ENCODE data around the gene NPPB. TPM values are rescaled to one million over a fixed set of nuclear protein-coding genes. Genes with fewer than 3 reads are reported as not detected.

The NPPB gene
- total and polyA plus RNA-seq, 2 of the 8 experiments (the other 6 are each of a cell fraction or from before 2014, with no cell fraction given) = 0.36 to 0.91 TPM

GRCh38 chr1:11879311-11880180 lies 20.8 kb upstream of the NPPB start:
- WGBS, 2 experiments (ENCODE audit: extremely low coverage in 1 of 2, insufficient coverage in 1 of 2, insufficient read length in 1 of 2, insufficient replicate concordance in 2 of 2, low coverage in 1 of 2, low lambda C conversion rate in 2 of 2, missing lambda C conversion rate in 1 of 2) = 96% methylated on average over 28 of the region's 28 CpGs; no CpG with 5 or more reads in 1 of the 2 experiments
- no peak overlapping the region for H3K14ac ChIP-seq (ENCODE audit: insufficient read length)
- H3K23me2 ChIP-seq (ENCODE audit: low read depth, low read length) = no peaks in the 10 kb centered on the region
- H3K27ac ChIP-seq (ENCODE audit: low read depth, low read length) = no peak overlapping the region
- no peaks in the 10 kb centered on the region for H3K79me1 ChIP-seq (ENCODE audit: low read depth, low read length)
- DNase-seq (ENCODE audit: low read depth in 1 of 2, low spot score in 2 of 2) (no peak), FAIRE-seq (no peak)
- H2BK12ac ChIP-seq (ENCODE audit: low read depth, low read length) = 0 out of 2 replicates have a peak overlapping the region, but pooled peaks have one; percentile 29
- 0 out of 2 replicates have a peak overlapping the region, but pooled peaks have one; percentile 16 for H2BK5ac ChIP-seq (ENCODE audit: low read depth, low read length)
- peak overlapping the region; percentile 72; the same call in 1 of the 2 replicates for H2BK15ac ChIP-seq (ENCODE audit: low read length)
- H4K91ac ChIP-seq (replicated peaks; ENCODE audit: insufficient read length, low read length) = no peak overlapping the region
- no peak overlapping the region for H2AFZ ChIP-seq (ENCODE audit: low read length)
- H3K9ac ChIP-seq (replicated peaks in 1 of 4; ENCODE audit: extremely low read depth in 1 of 4, low read depth in 3 of 4, low read length in 3 of 4) = no peak overlapping the region
- H3K56ac ChIP-seq (replicated peaks; ENCODE audit: insufficient read length, low read depth, low read length) = no peak overlapping the region
- no peaks in the 10 kb centered on the region for H3K27me3 ChIP-seq (replicated peaks in 1 of 4; ENCODE audit: control insufficient read depth in 3 of 4, extremely low read depth in 1 of 4, insufficient read depth in 3 of 4, low read length in 3 of 4)
- no peak overlapping the region for H3K4me2 ChIP-seq (ENCODE audit: insufficient read depth in 1 of 2, low read depth in 2 of 2, low read length in 2 of 2)
- no peaks in the 10 kb centered on the region for H3K36me3 ChIP-seq (ENCODE audit: control insufficient read depth in 2 of 4, insufficient read depth in 4 of 4, low read length in 3 of 4)
- peaks cover 0 to 2% of the 10 kb centered on the region in 2 experiments; a peak in 2 of 4 replicates for H3K9me3 ChIP-seq (ENCODE audit: insufficient read depth in 2 of 2, low read depth in 1 of 2, low read length in 1 of 2)
- H3K79me2 ChIP-seq (ENCODE audit: control insufficient read depth in 1 of 2, insufficient read depth in 2 of 2, low read length in 2 of 2) = no peaks in the 10 kb centered on the region
- H2BK120ac ChIP-seq (replicated peaks; ENCODE audit: low read depth, low read length) = no peak overlapping the region
- H3K4ac ChIP-seq (replicated peaks; ENCODE audit: insufficient read length, low read depth, low read length) = no peak overlapping the region
- peak overlapping the region; percentile 82; the same call in 1 of the 2 replicates for H2AK5ac ChIP-seq (ENCODE audit: low read depth, low read length)
- H4K8ac ChIP-seq (ENCODE audit: extremely low read depth, insufficient read depth, low read length) = peak overlapping the region; percentile 14; the same call in 1 of the 2 replicates
- H2BK20ac ChIP-seq (ENCODE audit: low read length) = no peak overlapping the region
- ChIA-PET POLR2A (ENCODE audit: partially characterized antibody) (interaction anchor here (0.9 to 9.5 kb wide), 3 partner anchors 24 to 125 kb away, joined by 3 to 109 read pairs (median 4); no protein-coding TSS in a partner anchor), CTCF (ENCODE audit: partially characterized antibody) (interaction anchor here (1.0 to 6.2 kb wide), 12 partner anchors 8 to 40 kb away, joined by 3 to 46 read pairs (median 6); partner anchors contain the start of genes NPPA and NPPB)
- peaks cover 0 to 10% (median 7%) of the 10 kb centered on the region in 4 experiments; a peak in 6 of 7 replicates for H3K4me1 ChIP-seq (replicated peaks in 1 of 4; ENCODE audit: control insufficient read depth in 3 of 4, insufficient read depth in 4 of 4, low read length in 3 of 4)
- no peak overlapping the region for H3K18ac ChIP-seq (ENCODE audit: extremely low read depth, low read length)
- no peak overlapping the region for H4K5ac ChIP-seq (ENCODE audit: insufficient read length, low read depth, low read length)
- H3K4me3 ChIP-seq (ENCODE audit: extremely low read depth in 1 of 4, insufficient read depth in 2 of 4, low read depth in 3 of 4, low read length in 4 of 4) = no peak overlapping the region
- no peak overlapping the region for H3K23ac ChIP-seq (ENCODE audit: insufficient read length)
- TF ChIP-seq CTCF (IDR thresholded peaks at IDR 0.05; ENCODE audit: control extremely low read depth in 1 of 3, insufficient read depth in 1 of 3, low read depth in 1 of 3, low read length in 3 of 3) = no peak
- no peak for TF ChIP-seq EP300 (IDR thresholded peaks at IDR 0.05; ENCODE audit: borderline replicate concordance in 1 of 2, low read depth in 2 of 2, low read length in 2 of 2)
- no peak for TF ChIP-seq CHD1 (IDR thresholded peaks at IDR 0.05; ENCODE audit: low read depth, low read length)
- no peak for TF ChIP-seq SIN3A (conservative IDR thresholded peaks at IDR 0.05 in 1 of 2, IDR thresholded peaks at IDR 0.05 in 1 of 2; ENCODE audit: low read depth in 1 of 2, low read length in 2 of 2)
- no peak for TF ChIP-seq TAF7 (optimal IDR thresholded peaks at IDR 0.05; ENCODE audit: borderline replicate concordance, low read depth, low read length)
- no peak for TF ChIP-seq JUND (IDR thresholded peaks at IDR 0.05; ENCODE audit: low read length)
- H4K20me1 ChIP-seq (replicated peaks in 1 of 2; ENCODE audit: control insufficient read depth in 1 of 2, insufficient read depth in 2 of 2, low read length in 2 of 2) = no peaks in the 10 kb centered on the region

Data from H1 (cell line).